ENCODE results near the gene GABRG3.

DNA sequence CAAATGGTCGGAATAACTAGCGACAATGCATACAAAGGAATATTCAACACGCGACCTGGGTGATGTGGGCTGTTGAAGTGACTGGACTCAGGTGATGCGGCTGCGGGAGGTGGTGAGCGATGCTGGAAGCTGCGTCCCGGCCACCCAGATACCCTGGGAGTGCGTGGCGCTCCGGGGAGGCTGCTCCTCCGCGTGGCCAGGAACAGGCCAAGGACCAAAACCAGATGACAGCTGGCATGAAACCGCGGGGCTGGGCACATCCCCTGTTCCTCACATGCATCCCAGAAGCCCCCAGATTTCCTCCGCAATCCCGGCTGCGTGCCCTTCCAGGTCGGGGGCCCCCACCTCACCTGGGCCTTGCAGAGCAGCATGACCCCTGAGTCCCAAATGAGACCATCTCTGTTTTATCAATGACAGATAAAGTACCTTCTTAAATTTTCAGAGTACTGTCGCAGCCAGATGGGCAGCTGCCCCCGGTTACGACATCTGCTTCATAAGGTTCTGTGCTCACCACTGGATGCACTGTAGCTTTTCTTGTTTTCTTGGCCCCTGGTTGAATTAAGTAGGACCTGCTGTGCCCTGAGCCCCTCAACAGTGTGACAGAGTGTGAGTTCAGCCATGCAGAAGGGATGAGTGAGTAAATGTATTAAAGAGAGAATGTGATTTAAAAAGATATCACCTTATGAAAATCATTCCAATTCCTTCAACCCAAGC lies 278.2 kb downstream of the GABRG3 start:
- TF ChIP-seq, protein P1, sequence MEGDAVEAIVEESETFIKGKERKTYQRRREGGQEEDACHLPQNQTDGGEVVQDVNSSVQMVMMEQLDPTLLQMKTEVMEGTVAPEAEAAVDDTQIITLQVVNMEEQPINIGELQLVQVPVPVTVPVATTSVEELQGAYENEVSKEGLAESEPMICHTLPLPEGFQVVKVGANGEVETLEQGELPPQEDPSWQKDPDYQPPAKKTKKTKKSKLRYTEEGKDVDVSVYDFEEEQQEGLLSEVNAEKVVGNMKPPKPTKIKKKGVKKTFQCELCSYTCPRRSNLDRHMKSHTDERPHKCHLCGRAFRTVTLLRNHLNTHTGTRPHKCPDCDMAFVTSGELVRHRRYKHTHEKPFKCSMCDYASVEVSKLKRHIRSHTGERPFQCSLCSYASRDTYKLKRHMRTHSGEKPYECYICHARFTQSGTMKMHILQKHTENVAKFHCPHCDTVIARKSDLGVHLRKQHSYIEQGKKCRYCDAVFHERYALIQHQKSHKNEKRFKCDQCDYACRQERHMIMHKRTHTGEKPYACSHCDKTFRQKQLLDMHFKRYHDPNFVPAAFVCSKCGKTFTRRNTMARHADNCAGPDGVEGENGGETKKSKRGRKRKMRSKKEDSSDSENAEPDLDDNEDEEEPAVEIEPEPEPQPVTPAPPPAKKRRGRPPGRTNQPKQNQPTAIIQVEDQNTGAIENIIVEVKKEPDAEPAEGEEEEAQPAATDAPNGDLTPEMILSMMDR (IDR thresholded peaks at IDR 0.05; ENCODE audit: insufficient read depth, low read depth, low read length) = no peak
- no peak for TF ChIP-seq EZH2 (IDR thresholded peaks at IDR 0.05; ENCODE audit: insufficient read depth, low read length)

All from astrocyte (in vitro differentiated cells and primary cell).